Adrenal gland (tissue), 19 donors: ENCODE results near the gene MYO9B. TPM values are rescaled to one million over a fixed set of nuclear protein-coding genes. Genes with fewer than 3 reads are reported as not detected.

ENCODE experiments used
- DNase-seq, 7 donors: peaks; one replicate each; pipeline ENCODE4 v3.0.0-alpha.2; 2019 to 2020
- H3K27ac ChIP-seq, 5 donors: fragments of 200-600 bp; sonication (generic) in 4 of 5; 1 replicate in 3 of 5; 2 replicates in 2 of 5; pipeline versions ENCODE4 v1.5.1 to v1.8.0; 2016 to 2020; ENCODE audit warnings: mild to moderate bottlenecking in 1 of 5
- H3K27me3 ChIP-seq: fragments of 200-600 bp; 2 replicates; pipeline ENCODE4 v1.8.0; 2021
- H3K36me3 ChIP-seq, 2 donors: fragments of 200-600 bp; replicated peaks in 1 of 2; 1 replicate in 1 of 2; 2 replicates in 1 of 2; pipeline versions ENCODE4 v1.5.1 to v1.8.0; 2018 to 2022
- H3K4me1 ChIP-seq, 2 donors: fragments of 200-600 bp; replicated peaks in 1 of 2; 1 replicate in 1 of 2; 2 replicates in 1 of 2; pipeline versions ENCODE4 v1.5.1 to v1.8.0; 2018 to 2021
- H3K4me3 ChIP-seq, 4 donors: fragments of 200-600 bp; sonication (generic) in 3 of 4; one replicate each; pipeline ENCODE4 v1.5.1; 2016 to 2018
- H3K9me3 ChIP-seq, 3 donors: fragments of 200-600 bp; sonication (generic) in 1 of 3; replicated peaks in 1 of 3; 1 replicate in 2 of 3; 2 replicates in 1 of 3; pipeline versions ENCODE4 v1.5.1 to v1.8.0; 2016 to 2021
- POLR2A ChIP-seq, 2 donors: fragments of 450-650 bp; IDR thresholded peaks; one replicate each; pipeline ENCODE4 v1.6.1; 2017; ENCODE audit warnings: antibody characterized with exemption in 2 of 2, mild to moderate bottlenecking in 2 of 2, moderate library complexity in 1 of 2
- WGBS, 4 donors: extraction: QIAGEN DNeasy Blood & Tissue Kit in 2 of 4; methylation state at CpG; one replicate each; pipeline versions ENCODE4 v1.1.5 to v1.1.7; 2013 to 2017; 5-methylcytosine and 5-hydroxymethylcytosine counted together
- intact Hi-C, 2 donors: fragments of 100-400 bp; cut with DNase I; formaldehyde crosslinking; loops; one replicate each; pipeline versions ENCODE4 v1.14.1 to v1.15.0; 2022 to 2023
- long read RNA-seq, 10 donors: library from polyadenylated mRNA in 3 of 10; unstranded in 2 of 10; stranded (forward) in 1 of 10; transcript quantifications; one replicate each; pipeline ENCODE4 v2.0.0 and lab custom pipeline, GENCODE V29; 2021 to 2026
- polyA plus RNA-seq, 3 donors: library from polyadenylated mRNA; stranded (reverse); fragments of 200-250 nt in 2 of 3; fragments of 350-450 nt in 1 of 3; fragmentation: Illumina TruSeq in 1 of 3; extraction: RNeasy Lipid Tissue Mini Kit (QIAGEN cat#74804) in 1 of 3; gene quantifications; one replicate each; pipeline ENCODE4 v1.2.3, GENCODE V29; 2013 to 2014
- total RNA-seq, 9 donors: library from RNA; depleted of rRNA in 4 of 9; stranded (reverse); fragments of >200 nt in 4 of 9; fragments of 120-200 nt in 1 of 9; fragmentation: NEBNext Ultra II Directional in 1 of 9; extraction: Animal tissue kit (Norgen Biotek cat#: 25700) in 1 of 9; gene quantifications; one replicate each; pipeline versions ENCODE4 v1.1.0 to v1.2.4, GENCODE V29; 2013 to 2023
- TF ChIP-seq, protein P1 (sequence below), 6 experiments: fragments of 450-650 bp in 4 of 6; fragments of 200-600 bp in 2 of 6; sonication (generic) in 1 of 6; IDR thresholded peaks; 1 replicate in 5 of 6; 2 replicates in 1 of 6; pipeline versions ENCODE4 v1.5.1 to v1.8.0; 2016 to 2021; ENCODE audit warnings: antibody characterized with exemption in 6 of 6, mild to moderate bottlenecking in 2 of 6, moderate library complexity in 1 of 6
- donor health status: healthy with polysubstance abuse.
- donor health status: Bipolar disorder and iron deficiency.
- donor health status: DM: yes; HTN: yes; CAD: no.
- donor health status: DM: no; HTN: no; CAD: no.
- donor health status: DM: no; HTN: no; CAD: no.
- donor health status: DM: yes; HTN: yes; CAD: no.

MYO9B gene, protein sequence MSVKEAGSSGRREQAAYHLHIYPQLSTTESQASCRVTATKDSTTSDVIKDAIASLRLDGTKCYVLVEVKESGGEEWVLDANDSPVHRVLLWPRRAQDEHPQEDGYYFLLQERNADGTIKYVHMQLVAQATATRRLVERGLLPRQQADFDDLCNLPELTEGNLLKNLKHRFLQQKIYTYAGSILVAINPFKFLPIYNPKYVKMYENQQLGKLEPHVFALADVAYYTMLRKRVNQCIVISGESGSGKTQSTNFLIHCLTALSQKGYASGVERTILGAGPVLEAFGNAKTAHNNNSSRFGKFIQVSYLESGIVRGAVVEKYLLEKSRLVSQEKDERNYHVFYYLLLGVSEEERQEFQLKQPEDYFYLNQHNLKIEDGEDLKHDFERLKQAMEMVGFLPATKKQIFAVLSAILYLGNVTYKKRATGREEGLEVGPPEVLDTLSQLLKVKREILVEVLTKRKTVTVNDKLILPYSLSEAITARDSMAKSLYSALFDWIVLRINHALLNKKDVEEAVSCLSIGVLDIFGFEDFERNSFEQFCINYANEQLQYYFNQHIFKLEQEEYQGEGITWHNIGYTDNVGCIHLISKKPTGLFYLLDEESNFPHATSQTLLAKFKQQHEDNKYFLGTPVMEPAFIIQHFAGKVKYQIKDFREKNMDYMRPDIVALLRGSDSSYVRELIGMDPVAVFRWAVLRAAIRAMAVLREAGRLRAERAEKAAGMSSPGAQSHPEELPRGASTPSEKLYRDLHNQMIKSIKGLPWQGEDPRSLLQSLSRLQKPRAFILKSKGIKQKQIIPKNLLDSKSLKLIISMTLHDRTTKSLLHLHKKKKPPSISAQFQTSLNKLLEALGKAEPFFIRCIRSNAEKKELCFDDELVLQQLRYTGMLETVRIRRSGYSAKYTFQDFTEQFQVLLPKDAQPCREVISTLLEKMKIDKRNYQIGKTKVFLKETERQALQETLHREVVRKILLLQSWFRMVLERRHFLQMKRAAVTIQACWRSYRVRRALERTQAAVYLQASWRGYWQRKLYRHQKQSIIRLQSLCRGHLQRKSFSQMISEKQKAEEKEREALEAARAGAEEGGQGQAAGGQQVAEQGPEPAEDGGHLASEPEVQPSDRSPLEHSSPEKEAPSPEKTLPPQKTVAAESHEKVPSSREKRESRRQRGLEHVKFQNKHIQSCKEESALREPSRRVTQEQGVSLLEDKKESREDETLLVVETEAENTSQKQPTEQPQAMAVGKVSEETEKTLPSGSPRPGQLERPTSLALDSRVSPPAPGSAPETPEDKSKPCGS (N-terminal part only)
- 100 to 1,000 TPM in 1 of 9 donors, 10 to 100 TPM in 8; 23.6 to 183 (median 85.3) TPM for total RNA-seq
- 100 to 1,000 TPM in 1 of 3 donors, 10 to 100 TPM in 2; 29.9 to 236 (median 99.6) TPM for polyA plus RNA-seq
- long read RNA-seq, donor 1: 0 reads
- long read RNA-seq, donor 2: 0 reads
- long read RNA-seq, donor 3: 0 reads
- long read RNA-seq, donor 4, partial matches to known transcripts: 2 of 5 reads
- long read RNA-seq, donor 4, other reads (novel, unspliced or antisense): 3 of 5 reads
- long read RNA-seq, donor 5, full-length matches to known transcripts: 1 of 27 reads
- long read RNA-seq, donor 5, partial matches to known transcripts: 16 of 27 reads
- long read RNA-seq, donor 5, other reads (novel, unspliced or antisense): 10 of 27 reads
- long read RNA-seq, donor 6, partial matches to known transcripts: 1 of 4 reads
- long read RNA-seq, donor 6, other reads (novel, unspliced or antisense): 3 of 4 reads
- long read RNA-seq, donor 7: 0 reads
- long read RNA-seq, donor 8: 0 reads
- long read RNA-seq, donor 9: 0 reads
- long read RNA-seq, donor 10: 0 reads

DNA sequence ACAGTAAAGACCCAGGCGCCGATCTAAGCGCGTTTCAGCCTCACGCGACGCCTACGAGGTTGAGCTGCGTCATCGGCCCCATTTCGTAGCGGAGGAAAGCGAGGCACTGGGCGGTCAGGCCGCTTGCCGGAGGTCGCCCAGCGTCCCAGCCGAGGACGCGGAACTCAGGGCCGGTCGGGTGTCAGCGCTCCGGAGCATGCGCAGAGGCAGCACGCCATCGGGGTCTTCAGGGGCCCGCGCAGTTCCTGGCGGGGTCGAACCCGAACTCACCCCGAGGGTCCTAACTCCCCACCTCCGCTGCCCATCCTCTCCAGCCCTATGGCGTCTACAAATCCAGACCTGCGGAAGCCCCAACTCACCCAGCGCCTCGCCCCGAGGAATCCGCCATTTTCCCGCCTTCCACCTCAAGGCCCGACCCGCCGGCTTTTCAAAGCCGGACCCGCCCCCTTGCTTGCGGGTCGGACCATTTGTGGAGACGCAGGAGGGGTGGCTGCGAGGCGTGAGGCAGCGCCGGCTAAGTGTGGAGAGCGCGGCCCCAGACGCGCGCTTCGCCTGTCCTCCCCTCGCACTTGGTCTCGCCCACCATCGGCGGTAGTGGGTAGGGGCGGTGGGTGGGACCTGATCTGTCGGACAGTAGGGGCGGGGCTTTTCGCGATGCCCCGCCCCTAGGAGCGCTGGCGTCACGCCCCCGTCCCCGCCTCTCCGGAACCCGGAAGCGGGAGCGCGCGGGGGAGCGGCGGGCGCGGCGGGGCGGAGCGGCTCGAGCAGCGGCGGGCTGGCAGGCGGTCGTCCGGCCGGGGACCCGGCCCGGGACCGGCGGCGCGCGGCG, at the start of gene MYO9B, which contains the start of gene HAUS8:
Gene MYO9B (plus strand): TSS at position 743 of the 829 bp plus-strand sequence. CDS start 25,941 bp downstream, outside the sequence.
Gene HAUS8 (minus strand): TSS at position 418 of the 829 bp plus-strand sequence. CDS start 30 bp downstream, at position 388.
- Histone ChIP-seq H3K36me3 (no peaks in the 10 kb centered on the region), H3K4me3 (peak within 1 kb of the TSS; percentile 59 to 89 (median 74)), H3K9me3 (no peaks in the 10 kb centered on the region), H3K27me3 (no peaks in the 10 kb centered on the region), H3K27ac (peak within 1 kb of the TSS; percentile 77 to 95 (median 83)), H3K4me1 (peaks cover 29 to 43% of the 10 kb centered on the region in 2 donors)
- TF ChIP-seq, protein P1, sequence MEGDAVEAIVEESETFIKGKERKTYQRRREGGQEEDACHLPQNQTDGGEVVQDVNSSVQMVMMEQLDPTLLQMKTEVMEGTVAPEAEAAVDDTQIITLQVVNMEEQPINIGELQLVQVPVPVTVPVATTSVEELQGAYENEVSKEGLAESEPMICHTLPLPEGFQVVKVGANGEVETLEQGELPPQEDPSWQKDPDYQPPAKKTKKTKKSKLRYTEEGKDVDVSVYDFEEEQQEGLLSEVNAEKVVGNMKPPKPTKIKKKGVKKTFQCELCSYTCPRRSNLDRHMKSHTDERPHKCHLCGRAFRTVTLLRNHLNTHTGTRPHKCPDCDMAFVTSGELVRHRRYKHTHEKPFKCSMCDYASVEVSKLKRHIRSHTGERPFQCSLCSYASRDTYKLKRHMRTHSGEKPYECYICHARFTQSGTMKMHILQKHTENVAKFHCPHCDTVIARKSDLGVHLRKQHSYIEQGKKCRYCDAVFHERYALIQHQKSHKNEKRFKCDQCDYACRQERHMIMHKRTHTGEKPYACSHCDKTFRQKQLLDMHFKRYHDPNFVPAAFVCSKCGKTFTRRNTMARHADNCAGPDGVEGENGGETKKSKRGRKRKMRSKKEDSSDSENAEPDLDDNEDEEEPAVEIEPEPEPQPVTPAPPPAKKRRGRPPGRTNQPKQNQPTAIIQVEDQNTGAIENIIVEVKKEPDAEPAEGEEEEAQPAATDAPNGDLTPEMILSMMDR (IDR thresholded peaks at IDR 0.05): no peak
- peak; percentile 71 to 81 for TF ChIP-seq POLR2A (IDR thresholded peaks at IDR 0.05)
- peak; percentile 99 to 100 (median 100) for DNase-seq
- intact Hi-C loops: no loop called here
- WGBS, 4 donors: 0% methylated on average over 5 to 103 of the region's 103 CpGs

DNA sequence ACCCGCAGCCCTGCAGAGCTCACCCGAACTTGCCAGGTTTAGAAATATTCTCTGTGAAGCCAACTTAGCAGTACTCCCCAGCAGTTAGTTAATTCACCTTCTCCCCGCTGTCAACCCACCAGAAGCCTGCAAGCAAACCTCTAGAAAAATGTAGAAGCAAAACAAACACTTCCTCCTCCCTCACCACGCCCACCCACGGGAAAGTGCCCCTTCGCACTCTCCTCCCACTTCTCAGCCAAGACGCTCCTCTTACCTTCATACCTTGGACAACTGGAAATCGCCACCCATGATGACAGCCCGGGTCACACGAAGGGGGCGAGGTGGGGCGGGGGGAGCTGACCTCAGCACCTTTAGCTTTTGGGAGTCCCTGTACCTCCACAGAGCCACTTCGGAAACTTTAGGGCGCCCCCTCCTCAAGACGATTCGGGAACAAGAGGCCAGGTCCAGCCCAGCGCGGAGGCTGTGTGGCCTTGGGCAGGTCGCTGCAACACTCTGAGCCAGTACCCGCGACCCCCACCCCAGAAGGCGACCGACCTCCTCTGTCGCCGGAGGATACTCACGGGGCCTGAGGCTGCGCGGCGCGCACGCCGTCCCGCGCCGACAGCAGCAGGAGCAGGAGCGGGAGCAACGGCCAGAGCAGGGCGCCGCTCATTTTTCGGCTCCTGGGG, 49.5 kb upstream of the MYO9B start:
- intact Hi-C loops: no loop called here
- TF ChIP-seq, protein P1 (IDR thresholded peaks at IDR 0.05): no peak
- no peak for TF ChIP-seq POLR2A (IDR thresholded peaks at IDR 0.05)
- Histone ChIP-seq H3K36me3 (no peaks in the 10 kb centered on the region), H3K4me3 (peak overlapping the region in 1 of 4 donors; percentile 43), H3K27ac (no peak overlapping the region), H3K9me3 (no peaks in the 10 kb centered on the region), H3K27me3 (peaks cover 13% of the 10 kb centered on the region), H3K4me1 (no peaks in the 10 kb centered on the region)
- DNase-seq: no peak
- WGBS, 4 donors: 2% methylated on average over 10 to 37 of the region's 40 CpGs
